ENCODE results near the gene PTGIR.

Gene PTGIR

GRCh38 chr19:46616631-46617322 lies 8.1 kb downstream of the PTGIR start:
- no peak for DNase-seq (ENCODE audit: low read depth)

DNA sequence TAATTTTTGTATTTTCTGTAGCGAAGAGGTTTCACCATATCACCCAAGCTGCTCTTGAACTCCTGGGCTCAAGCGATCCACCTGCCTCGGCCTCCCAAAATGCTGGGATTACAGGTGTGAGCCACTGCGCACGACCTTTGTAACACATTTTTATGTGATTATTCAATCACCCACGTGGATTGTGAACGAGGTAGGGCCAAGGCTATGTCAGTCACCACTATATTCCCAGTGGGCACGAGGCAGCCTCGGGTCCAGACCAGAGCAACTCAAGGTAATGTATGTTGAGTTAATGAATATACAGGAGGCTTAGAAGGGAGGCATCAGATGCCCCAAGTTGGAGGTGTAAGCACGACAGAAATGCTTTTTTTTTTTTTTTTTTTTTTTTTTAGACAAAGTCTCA lies 8.9 kb downstream of the PTGIR start:
- DNase-seq (ENCODE audit: low read depth), result no peak

DNA sequence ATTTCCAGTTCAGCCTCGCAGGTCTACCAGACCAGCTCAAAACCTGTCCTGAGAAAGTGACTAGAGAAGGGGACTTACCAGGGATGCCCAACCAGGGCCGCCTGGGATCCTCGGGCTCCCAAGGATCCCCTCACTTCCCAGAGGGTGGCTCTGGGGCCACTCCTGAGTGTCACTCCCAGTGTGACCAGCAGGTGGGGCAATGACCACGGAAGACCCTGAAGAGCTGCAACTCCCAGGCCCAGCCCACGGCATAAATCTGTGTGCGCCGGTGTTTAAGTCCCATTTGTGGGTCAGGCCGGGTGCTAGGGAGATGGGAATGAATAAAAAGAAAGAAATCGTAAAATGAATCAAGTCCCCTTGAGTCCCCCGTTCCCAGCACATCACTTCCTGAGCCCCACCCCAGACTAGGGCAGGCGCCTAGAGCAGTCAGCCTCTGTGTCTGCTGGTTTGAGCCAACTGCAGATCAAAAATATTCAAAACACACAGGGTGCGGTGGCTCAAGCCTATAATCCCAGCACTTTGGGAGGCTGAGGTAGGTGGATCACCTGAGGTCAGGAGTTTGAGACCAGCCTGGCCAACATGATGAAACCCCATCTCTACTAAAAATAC lies 10.7 kb downstream of the PTGIR start:
- DNase-seq (ENCODE audit: low read depth), result peak; percentile 49

GRCh38 chr19:46613525-46613924 lies 11.4 kb downstream of the PTGIR start:
- no peak for DNase-seq (ENCODE audit: low read depth)

- DNase-seq (ENCODE audit: low read depth), result no peak
Measured at GRCh38 chr19:46611776-46612175, 13.1 kb downstream of the PTGIR start.

DNA sequence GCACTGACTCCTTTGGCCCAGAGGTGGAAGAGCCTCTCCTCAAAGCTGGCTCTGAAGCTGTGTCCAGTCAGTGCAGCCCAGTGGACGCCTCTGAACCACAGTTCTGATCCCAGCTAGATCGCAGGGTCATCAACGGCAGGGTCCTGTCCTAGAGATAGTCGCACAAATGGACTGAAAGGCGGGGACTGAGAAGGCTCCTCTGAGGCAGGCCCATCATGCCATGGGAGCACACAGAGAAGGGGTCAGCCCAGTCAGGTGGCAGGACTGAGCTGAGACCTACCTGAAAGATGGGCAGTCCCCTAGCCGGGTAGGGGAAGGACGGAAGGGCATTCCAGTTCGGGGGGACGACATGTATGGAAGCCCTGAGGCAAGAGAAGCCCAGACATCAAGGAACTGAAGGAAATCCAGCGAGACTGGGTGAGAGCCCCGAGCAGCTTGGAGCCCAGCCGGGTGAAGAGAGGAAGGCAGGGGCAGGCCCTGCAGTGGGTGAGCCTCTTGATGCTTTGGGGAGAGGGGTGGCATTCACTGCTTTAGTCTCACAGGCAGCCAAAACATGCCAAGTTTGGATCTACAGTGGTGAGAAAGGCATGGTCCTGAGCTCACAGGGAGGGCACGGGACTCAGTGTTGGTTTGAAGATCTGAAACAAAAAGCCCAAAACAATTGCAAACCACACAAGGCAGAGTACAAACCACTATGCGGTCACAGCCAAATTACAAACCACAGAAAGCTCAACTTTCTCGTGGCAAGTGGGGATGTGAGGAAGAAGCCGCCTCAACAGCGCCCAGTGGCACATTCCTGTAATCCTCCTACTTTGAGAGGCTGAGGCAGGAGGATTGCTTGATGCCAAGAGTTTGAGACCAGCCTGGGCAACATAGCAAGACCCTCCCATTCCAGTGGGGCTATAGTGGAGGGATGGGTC lies 13.8 kb downstream of the PTGIR start:
- no peak for DNase-seq (ENCODE audit: low read depth)

- no peak for DNase-seq (ENCODE audit: low read depth)
Measured at GRCh38 chr19:46610413-46610775, 14.5 kb downstream of the PTGIR start.

GRCh38 chr19:46609511-46610412 lies 15.1 kb downstream of the PTGIR start:
- DNase-seq (ENCODE audit: low read depth), result no peak

DNA sequence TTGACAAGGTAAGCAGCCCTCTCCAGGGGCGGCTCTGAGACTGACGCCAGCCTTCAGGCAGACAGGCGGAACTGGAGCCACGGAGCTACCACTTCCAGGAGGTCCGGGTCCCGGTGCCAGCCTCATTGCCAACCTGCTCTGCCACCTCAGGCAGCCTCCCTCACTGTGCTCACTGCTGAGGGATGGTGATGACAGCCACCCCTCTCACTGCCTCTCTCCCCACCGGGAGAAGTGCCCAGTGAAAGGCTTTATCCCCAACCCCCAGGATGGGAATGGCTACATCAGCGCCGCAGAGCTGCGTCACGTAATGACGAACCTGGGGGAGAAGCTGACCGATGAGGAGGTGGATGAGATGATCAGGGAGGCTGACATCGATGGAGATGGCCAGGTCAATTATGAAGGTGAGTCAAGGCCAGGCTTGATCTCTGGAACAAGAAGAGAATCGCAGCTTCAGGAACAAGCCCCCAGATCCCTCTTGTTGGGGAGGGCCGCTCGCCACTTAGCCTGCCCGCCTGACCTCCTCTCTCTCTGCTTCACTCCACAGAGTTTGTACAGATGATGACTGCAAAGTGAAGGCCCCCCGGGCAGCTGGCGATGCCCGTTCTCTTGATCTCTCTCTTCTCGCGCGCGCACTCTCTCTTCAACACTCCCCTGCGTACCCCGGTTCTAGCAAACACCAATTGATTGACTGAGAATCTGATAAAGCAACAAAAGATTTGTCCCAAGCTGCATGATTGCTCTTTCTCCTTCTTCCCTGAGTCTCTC lies 16.1 kb downstream of the PTGIR start:
- DNase-seq (ENCODE audit: low read depth), result no peak

GRCh38 chr19:46608178-46608577 lies 16.7 kb downstream of the PTGIR start:
- no peak for DNase-seq (ENCODE audit: low read depth)

DNA sequence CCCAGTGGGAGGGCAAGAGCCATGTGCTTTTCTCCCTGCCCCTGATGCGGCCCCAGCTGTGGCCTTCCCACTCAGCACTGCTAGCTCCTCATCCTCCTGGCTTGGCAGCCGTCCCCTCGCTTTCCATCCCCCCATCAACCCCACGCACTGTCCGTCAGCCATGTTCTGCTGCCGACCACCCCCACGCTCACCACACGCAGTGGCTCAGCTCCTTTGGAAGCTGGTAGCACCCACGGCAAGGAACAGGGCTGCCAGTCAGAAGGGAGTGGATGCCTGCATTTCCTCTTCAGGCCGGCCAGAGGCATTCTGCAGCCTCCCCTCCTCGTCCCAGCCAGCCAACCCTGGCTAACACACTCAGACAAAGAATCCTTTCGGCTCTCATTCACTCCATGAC lies 17.4 kb downstream of the PTGIR start:
- no peak for DNase-seq (ENCODE audit: low read depth)

DNA sequence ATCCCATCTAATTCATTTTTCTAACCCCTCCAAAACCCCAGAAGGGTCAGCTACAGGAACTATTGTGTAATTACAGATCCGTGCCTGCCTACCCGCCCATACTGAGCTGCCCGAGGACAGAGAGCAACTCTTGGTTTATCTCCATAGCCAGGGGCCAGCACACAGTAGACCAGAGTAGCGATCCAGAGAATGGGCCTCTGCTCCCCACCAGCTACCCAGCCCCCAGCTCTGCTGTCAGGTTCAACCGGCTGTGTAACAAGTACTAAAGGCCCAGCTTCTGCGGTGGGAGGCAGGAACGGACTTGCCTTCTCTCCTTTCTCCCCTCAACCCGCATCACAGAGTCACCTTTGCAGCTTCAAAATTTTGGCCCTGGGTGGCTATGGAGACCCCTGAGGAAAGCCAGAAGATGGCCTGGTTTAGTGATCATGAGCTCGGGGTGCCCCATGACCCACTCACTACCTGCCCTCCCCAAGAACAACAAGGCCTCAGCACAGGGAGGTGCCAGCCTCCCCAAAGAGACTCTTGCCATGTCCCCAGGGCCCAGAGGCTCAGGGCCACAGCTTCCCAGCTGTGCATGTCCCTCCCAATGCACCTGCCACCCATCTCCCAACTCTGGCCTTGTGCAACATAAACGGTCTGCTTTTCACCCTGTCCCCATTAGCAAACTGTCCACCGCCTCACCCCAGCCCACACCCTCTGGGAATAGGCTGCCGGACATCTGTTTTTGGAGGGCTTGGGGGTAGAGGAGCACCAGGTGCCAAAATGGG lies 18.0 kb downstream of the PTGIR start:
- DNase-seq (ENCODE audit: low read depth), result no peak

- no peak for DNase-seq (ENCODE audit: low read depth)
Measured at GRCh38 chr19:46606019-46606418, 18.9 kb downstream of the PTGIR start.

DNA sequence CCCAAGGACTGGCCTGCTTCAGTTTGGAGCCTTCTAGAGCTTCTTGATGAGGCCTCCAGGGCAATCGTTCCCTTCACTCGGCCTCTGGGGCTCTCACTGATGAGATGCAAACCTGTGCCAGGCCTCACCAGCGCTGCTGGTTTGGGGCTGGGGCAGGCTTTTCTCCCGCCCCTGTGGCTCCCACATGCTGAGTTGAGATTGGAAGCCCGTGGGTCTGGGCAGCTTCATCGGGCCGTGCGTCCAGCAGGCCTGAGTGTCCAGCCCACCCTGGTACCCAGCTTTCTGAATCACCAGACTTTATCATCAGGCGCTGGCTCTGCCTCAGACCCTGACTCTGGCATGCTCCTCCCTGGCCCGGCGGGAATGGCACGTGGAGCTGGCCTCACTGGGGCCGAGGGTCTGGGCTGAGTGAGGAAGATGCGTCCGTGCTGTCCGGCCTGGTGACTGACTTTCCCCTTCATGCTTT lies 19.5 kb downstream of the PTGIR start:
- no peak for DNase-seq (ENCODE audit: low read depth)

- no peak for DNase-seq (ENCODE audit: low read depth)
Measured at GRCh38 chr19:46604781-46605355, 20.0 kb downstream of the PTGIR start.

DNA sequence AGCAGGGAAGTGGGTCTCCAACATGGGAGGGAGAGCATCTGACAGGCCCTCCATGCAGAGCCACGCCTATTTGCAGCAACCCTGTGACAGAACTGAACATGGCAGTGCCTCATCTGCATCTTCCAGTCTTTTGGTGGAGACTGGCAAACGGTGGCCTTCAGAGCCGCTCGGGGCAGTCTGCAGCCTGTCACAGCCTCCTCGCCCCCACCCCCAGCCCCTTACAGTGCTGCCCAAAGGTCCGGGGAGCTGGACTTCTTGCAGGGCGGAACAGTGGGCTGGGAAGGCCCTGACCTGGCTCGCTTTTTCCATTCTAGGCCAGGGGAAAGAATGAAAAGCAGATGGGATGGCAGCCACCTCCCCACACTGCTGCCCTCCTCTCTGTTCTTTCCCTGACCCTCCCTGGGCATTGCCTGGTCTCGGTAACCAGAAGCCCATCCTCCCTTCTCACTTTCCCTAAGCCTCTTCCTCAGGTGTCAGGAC lies 21.1 kb downstream of the PTGIR start:
- no peak for DNase-seq (ENCODE audit: low read depth)

- no peak for DNase-seq (ENCODE audit: low read depth)
Measured at GRCh38 chr19:46603195-46603637, 21.7 kb downstream of the PTGIR start.

DNA sequence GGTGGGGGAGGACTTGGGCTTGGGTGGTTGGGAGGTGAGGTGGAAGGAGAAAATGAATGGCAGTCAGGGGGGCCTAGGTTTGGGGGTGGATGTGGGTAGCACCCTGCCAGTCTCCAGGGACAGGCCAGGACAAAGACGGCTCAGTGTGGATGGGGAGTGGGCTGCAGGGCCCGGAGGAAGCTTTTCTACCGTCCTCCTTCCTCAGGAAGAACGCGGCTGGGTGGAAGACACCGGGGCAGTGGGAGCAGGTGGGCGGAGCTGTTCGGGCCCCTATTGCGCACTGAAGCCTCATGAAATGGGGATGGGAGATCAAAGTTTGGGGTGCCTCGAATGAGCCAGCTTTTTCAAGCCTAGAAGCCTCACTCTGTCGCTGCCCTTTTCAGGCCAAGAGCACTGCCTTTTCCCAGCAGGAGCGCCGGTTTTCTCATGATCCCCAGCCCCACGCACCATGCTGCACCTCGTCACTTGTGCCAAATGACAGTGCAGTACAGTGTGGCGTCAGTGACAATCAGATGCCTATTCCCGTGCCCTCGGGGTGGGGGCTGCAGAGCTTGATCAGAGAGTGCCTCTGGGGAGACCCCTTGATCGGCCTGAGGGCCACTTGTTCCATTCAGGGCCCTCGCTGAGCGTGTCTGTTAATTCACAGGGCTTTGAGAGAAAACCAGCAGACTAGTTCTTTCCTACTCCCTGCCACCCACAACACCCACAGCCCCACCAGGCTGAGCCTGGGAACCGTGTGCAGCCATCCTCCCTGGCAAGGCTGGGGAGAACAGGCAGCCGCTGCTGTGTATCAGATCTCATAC lies 22.3 kb downstream of the PTGIR start:
- DNase-seq (ENCODE audit: low read depth), result no peak
